Stimulated activated CD4-positive, alpha-beta T cell treated with anti-CD3 and anti-CD28 coated beads, TNF-alpha, amount 100 ng/mL, for 4 hours (primary cell): ENCODE measurements around the gene TMEM132D.

Source experiments
- DNase-seq, 3 experiments: peaks; one replicate each; pipeline ENCODE4 v3.0.0-alpha.2; 2020; ENCODE audit warnings: low read depth in 3 of 3

The TMEM132D gene

GRCh38 chr12:129825316-129825715 is 78.5 kb downstream of the TMEM132D start:
- no peak for DNase-seq

- no peak for DNase-seq
These were observed 81.9 kb downstream of the TMEM132D start for GRCh38 chr12:129821964-129822363.

GRCh38 chr12:129819391-129819790 is 84.4 kb downstream of the TMEM132D start:
- DNase-seq = no peak

GRCh38 chr12:129815846-129816245 is 88.0 kb downstream of the TMEM132D start:
- no peak for DNase-seq

GRCh38 chr12:129811963-129812362 is 91.9 kb downstream of the TMEM132D start:
- no peak for DNase-seq

GRCh38 chr12:129807136-129807535 is 96.7 kb downstream of the TMEM132D start:
- no peak for DNase-seq

GRCh38 chr12:129791396-129791795 is 112.4 kb downstream of the TMEM132D start:
- DNase-seq = no peak

GRCh38 chr12:129790930-129791329 is 112.9 kb downstream of the TMEM132D start:
- no peak for DNase-seq

GRCh38 chr12:129790331-129790730 is 113.5 kb downstream of the TMEM132D start:
- no peak for DNase-seq

GRCh38 chr12:129789921-129790320 is 113.9 kb downstream of the TMEM132D start:
- no peak for DNase-seq

- DNase-seq = no peak
These were observed 115.2 kb downstream of the TMEM132D start for GRCh38 chr12:129788506-129789084.

GRCh38 chr12:129779989-129780388 is 123.8 kb downstream of the TMEM132D start:
- DNase-seq = no peak

GRCh38 chr12:129779033-129779432 is 124.8 kb downstream of the TMEM132D start:
- no peak for DNase-seq

- DNase-seq = no peak
These were observed 126.7 kb downstream of the TMEM132D start for GRCh38 chr12:129776977-129777667.

- no peak for DNase-seq
These were observed 131.0 kb downstream of the TMEM132D start for GRCh38 chr12:129772501-129773493.

GRCh38 chr12:129771238-129771637 is 132.6 kb downstream of the TMEM132D start:
- DNase-seq = no peak

- DNase-seq = no peak
These were observed 138.1 kb downstream of the TMEM132D start for GRCh38 chr12:129765719-129766118.

GRCh38 chr12:129762436-129762835 is 141.4 kb downstream of the TMEM132D start:
- DNase-seq = no peak

- DNase-seq = no peak
These were observed 150.2 kb downstream of the TMEM132D start for GRCh38 chr12:129753586-129753985.

GRCh38 chr12:129750421-129750820 is 153.4 kb downstream of the TMEM132D start:
- no peak for DNase-seq

- no peak for DNase-seq
These were observed 157.5 kb downstream of the TMEM132D start for GRCh38 chr12:129746318-129746717.

GRCh38 chr12:129729170-129729569 is 174.7 kb downstream of the TMEM132D start:
- no peak for DNase-seq
